ENCODE data around the gene RABGGTA.

The RABGGTA gene

GRCh38 chr14:24271134-24271833 is at the start of gene RABGGTA:
Gene RABGGTA, minus strand, starts transcription at chr14:24271597. Its CDS starts 482 bp downstream, at chr14:24271115.
- H3K36me3 ChIP-seq (ENCODE audit: control insufficient read depth, insufficient read depth, low read length), result peaks cover 19% of the 10 kb centered on the region
- peak; percentile 76 for TF ChIP-seq CTCF (IDR thresholded peaks at IDR 0.05; ENCODE audit: insufficient read depth, low read length, poor library complexity, severe bottlenecking)
- peak within 1 kb of the TSS; percentile 89 for H3K4me3 ChIP-seq (replicated peaks; ENCODE audit: low read depth, low read length)
- H3K27me3 ChIP-seq (replicated peaks; ENCODE audit: control insufficient read depth, insufficient read depth, low read length), result no peaks in the 10 kb centered on the region
- peak; percentile 98 for DNase-seq (ENCODE audit: extremely low read depth, insufficient read length)

GRCh38 chr14:24317141-24317928 is 45.9 kb upstream of the RABGGTA start:
- TF ChIP-seq CTCF (IDR thresholded peaks at IDR 0.05; ENCODE audit: insufficient read depth, low read length, poor library complexity, severe bottlenecking), result no peak
- H3K4me3 ChIP-seq (replicated peaks; ENCODE audit: low read depth, low read length), result no peak overlapping the region
- H3K36me3 ChIP-seq (ENCODE audit: control insufficient read depth, insufficient read depth, low read length), result no peaks in the 10 kb centered on the region; the same call in 1 of the 2 replicates
- H3K27me3 ChIP-seq (replicated peaks; ENCODE audit: control insufficient read depth, insufficient read depth, low read length), result no peaks in the 10 kb centered on the region
- no peak for DNase-seq (ENCODE audit: extremely low read depth, insufficient read length)

- no peak overlapping the region for H3K4me3 ChIP-seq (replicated peaks; ENCODE audit: low read depth, low read length)
- no peaks in the 10 kb centered on the region for H3K27me3 ChIP-seq (replicated peaks; ENCODE audit: control insufficient read depth, insufficient read depth, low read length)
- TF ChIP-seq CTCF (IDR thresholded peaks at IDR 0.05; ENCODE audit: insufficient read depth, low read length, poor library complexity, severe bottlenecking), result no peak
- no peak for DNase-seq (ENCODE audit: extremely low read depth, insufficient read length)
- no peaks in the 10 kb centered on the region; the same call in 1 of the 2 replicates for H3K36me3 ChIP-seq (ENCODE audit: control insufficient read depth, insufficient read depth, low read length)
These were observed 45.2 kb upstream of the RABGGTA start for GRCh38 chr14:24316597-24316950.

- TF ChIP-seq CTCF (IDR thresholded peaks at IDR 0.05; ENCODE audit: insufficient read depth, low read length, poor library complexity, severe bottlenecking), result no peak
- H3K36me3 ChIP-seq (ENCODE audit: control insufficient read depth, insufficient read depth, low read length), result no peaks in the 10 kb centered on the region; the same call in 1 of the 2 replicates
- DNase-seq (ENCODE audit: extremely low read depth, insufficient read length), result no peak
- no peak overlapping the region for H3K4me3 ChIP-seq (replicated peaks; ENCODE audit: low read depth, low read length)
- H3K27me3 ChIP-seq (replicated peaks; ENCODE audit: control insufficient read depth, insufficient read depth, low read length), result no peaks in the 10 kb centered on the region
These were observed 44.6 kb upstream of the RABGGTA start for GRCh38 chr14:24315807-24316596.

- no peaks in the 10 kb centered on the region; the same call in 1 of the 2 replicates for H3K36me3 ChIP-seq (ENCODE audit: control insufficient read depth, insufficient read depth, low read length)
- H3K27me3 ChIP-seq (replicated peaks; ENCODE audit: control insufficient read depth, insufficient read depth, low read length), result no peaks in the 10 kb centered on the region
- no peak for DNase-seq (ENCODE audit: extremely low read depth, insufficient read length)
- no peak overlapping the region for H3K4me3 ChIP-seq (replicated peaks; ENCODE audit: low read depth, low read length)
- no peak for TF ChIP-seq CTCF (IDR thresholded peaks at IDR 0.05; ENCODE audit: insufficient read depth, low read length, poor library complexity, severe bottlenecking)
These were observed 43.9 kb upstream of the RABGGTA start for GRCh38 chr14:24315243-24315806.

All from GM06990 (cell line).